Osteocyte (in vitro differentiated cells): ENCODE data around the gene HAAO. TPM values are rescaled to one million over a fixed set of nuclear protein-coding genes. Genes with fewer than 3 reads are reported as not detected.

ENCODE experiments used
- DNase-seq: peaks from one replicate; pipeline ENCODE4 v3.0.0; 2021; ENCODE audit warnings: mixed read lengths; ENCODE audit not compliant: unreplicated experiment; ENCODE audit errors: extremely low spot score
- H3K27ac Mint-ChIP-seq: one replicate; pipeline ENCODE4 v1.8.0; 2021; ENCODE audit warnings: mild to moderate bottlenecking, mixed read lengths; ENCODE audit not compliant: unreplicated experiment
- H3K27me3 Mint-ChIP-seq: one replicate; pipeline ENCODE4 v1.8.0; 2021; ENCODE audit warnings: mixed read lengths; ENCODE audit not compliant: unreplicated experiment
- H3K36me3 Mint-ChIP-seq: one replicate; pipeline ENCODE4 v1.8.0; 2021; ENCODE audit warnings: mixed read lengths; ENCODE audit not compliant: unreplicated experiment
- H3K4me1 Mint-ChIP-seq: one replicate; pipeline ENCODE4 v1.8.0; 2021; ENCODE audit warnings: mixed read lengths; ENCODE audit not compliant: unreplicated experiment
- H3K4me3 Mint-ChIP-seq: one replicate; pipeline ENCODE4 v1.8.0; 2021; ENCODE audit warnings: mild to moderate bottlenecking, moderate library complexity, mixed read lengths; ENCODE audit not compliant: unreplicated experiment
- H3K9me3 Mint-ChIP-seq: one replicate; pipeline ENCODE4 v1.8.0; 2021; ENCODE audit warnings: mixed read lengths; ENCODE audit not compliant: unreplicated experiment
- CTCF ChIP-seq: fragments of 200-600 bp; sonication (generic); IDR thresholded peaks from 2 replicates; pipeline ENCODE4 v1.5.0; 2021; ENCODE audit warnings: antibody characterized with exemption, mild to moderate bottlenecking, moderate library complexity
- total RNA-seq: library from RNA; stranded (reverse); gene quantifications from 2 replicates; pipeline ENCODE4 v1.2.1, GENCODE V29; 2021

Gene HAAO
- total RNA-seq, 1 donor from 2014 or later = 1.1 TPM

GRCh38 chr2:42764096-42764495 is 28.3 kb downstream of the HAAO start, which contains the start of gene OXER1:
TSS of gene OXER1 (minus strand) at chr2:42764135. CDS start at chr2:42764062, 73 bp downstream.
- Mint-ChIP-seq H3K4me1 (no peaks in the 10 kb centered on the region), H3K4me3 (no peak within 1 kb of the TSS), H3K9me3 (no peaks in the 10 kb centered on the region), H3K27ac (no peak within 1 kb of the TSS), H3K27me3 (no peaks in the 10 kb centered on the region), H3K36me3 (peaks cover 13% of the 10 kb centered on the region)
- no peak for DNase-seq
- no peak for TF ChIP-seq CTCF

GRCh38 chr2:42762823-42763804 is 29.3 kb downstream of the HAAO start:
- H3K27ac Mint-ChIP-seq = no peak overlapping the region
- TF ChIP-seq CTCF = no peak
- H3K27me3 Mint-ChIP-seq = no peaks in the 10 kb centered on the region
- H3K36me3 Mint-ChIP-seq = peaks cover 20% of the 10 kb centered on the region
- H3K4me3 Mint-ChIP-seq = no peak overlapping the region
- no peaks in the 10 kb centered on the region for H3K9me3 Mint-ChIP-seq
- H3K4me1 Mint-ChIP-seq = no peaks in the 10 kb centered on the region
- DNase-seq = no peak

- H3K36me3 Mint-ChIP-seq = peaks cover 21% of the 10 kb centered on the region
- no peak overlapping the region for H3K27ac Mint-ChIP-seq
- no peak overlapping the region for H3K4me3 Mint-ChIP-seq
- no peaks in the 10 kb centered on the region for H3K9me3 Mint-ChIP-seq
- TF ChIP-seq CTCF = no peak
- DNase-seq = no peak
- H3K27me3 Mint-ChIP-seq = no peaks in the 10 kb centered on the region
- peaks cover 2% of the 10 kb centered on the region for H3K4me1 Mint-ChIP-seq
Measured at GRCh38 chr2:42762155-42762554, 30.2 kb downstream of the HAAO start.

GRCh38 chr2:42761554-42761953 is 30.8 kb downstream of the HAAO start:
- Mint-ChIP-seq H3K4me1 (peaks cover 4% of the 10 kb centered on the region), H3K9me3 (no peaks in the 10 kb centered on the region), H3K27me3 (no peaks in the 10 kb centered on the region), H3K27ac (no peak overlapping the region), H3K36me3 (peaks cover 21% of the 10 kb centered on the region), H3K4me3 (no peak overlapping the region)
- no peak for DNase-seq
- TF ChIP-seq CTCF = no peak

- Mint-ChIP-seq H3K27ac (no peak overlapping the region), H3K27me3 (no peaks in the 10 kb centered on the region), H3K4me1 (peaks cover 21% of the 10 kb centered on the region), H3K36me3 (peaks cover 24% of the 10 kb centered on the region), H3K4me3 (no peak overlapping the region), H3K9me3 (no peaks in the 10 kb centered on the region)
- DNase-seq = no peak
- no peak for TF ChIP-seq CTCF
Measured at GRCh38 chr2:42758751-42759150, 33.6 kb downstream of the HAAO start.
